GM13976 (cell line): ENCODE data around the gene CCDC14.
"Not testable (repeated sequence)": the region's sequence is repeated elsewhere in the genome, so short reads cannot be mapped to it uniquely, and the experiment has no call there.

Experiments
- DNase-seq: peaks from one replicate; pipeline ENCODE4 v3.0.0; 2012; ENCODE audit warnings: low spot score
- CTCF ChIP-seq: IDR thresholded peaks from 2 replicates; pipeline ENCODE4 v1.5.1; 2012; ENCODE audit warnings: borderline replicate concordance, mild to moderate bottlenecking; ENCODE audit not compliant: insufficient read depth; ENCODE audit errors: extremely low read depth, missing control alignments, control extremely low read depth
- in situ Hi-C: fragments of 300-500 bp; cut with MboI; formaldehyde crosslinking; loops from one replicate; pipeline ENCODE4 v1.12.0; 2022; ENCODE audit warnings: low sequenced_read_pairs, mixed read lengths, inconsistent platforms; ENCODE audit not compliant: unreplicated experiment

Gene CCDC14

GRCh38 chr3:123971406-123971805, 10.4 kb upstream of the CCDC14 start:
- in situ Hi-C loops, result no loop called here
- no peak for DNase-seq
- TF ChIP-seq CTCF, result no peak

- in situ Hi-C loops, DNase-seq: not testable (repeated sequence)
These were observed 6.2 kb upstream of the CCDC14 start for GRCh38 chr3:123967260-123967659.

GRCh38 chr3:123966799-123967198, 5.8 kb upstream of the CCDC14 start:
- DNase-seq, in situ Hi-C loops: not testable (repeated sequence)

- in situ Hi-C loops, DNase-seq: not testable (repeated sequence)
These were observed 3.8 kb upstream of the CCDC14 start for GRCh38 chr3:123964793-123965192.

GRCh38 chr3:123961508-123961856, 453 bp upstream of the CCDC14 start:
- no peak for TF ChIP-seq CTCF
- DNase-seq, result no peak
- in situ Hi-C loops, result no loop called here

- no peak for TF ChIP-seq CTCF
- no peak for DNase-seq
- in situ Hi-C loops, result no loop called here
These were observed 7.3 kb downstream of the CCDC14 start for GRCh38 chr3:123953735-123954134.

- no peak for DNase-seq
- no peak for TF ChIP-seq CTCF
- in situ Hi-C loops, result no loop called here
These were observed 8.0 kb downstream of the CCDC14 start for GRCh38 chr3:123952844-123953520.

GRCh38 chr3:123951522-123952447, 9.2 kb downstream of the CCDC14 start:
- DNase-seq, result no peak
- TF ChIP-seq CTCF, result no peak
- in situ Hi-C loops, result no loop called here
